Measurements from ENCODE around the gene TIAL1. TPM values are rescaled to one million over a fixed set of nuclear protein-coding genes. Genes with fewer than 3 reads are reported as not detected.
A peak's percentile ranks its signal among the peaks of the same experiment; 100 is the strongest.

TIAL1 gene
- total and polyA plus RNA-seq, 10 donors = 54.1 to 126 (median 112) TPM

DNA sequence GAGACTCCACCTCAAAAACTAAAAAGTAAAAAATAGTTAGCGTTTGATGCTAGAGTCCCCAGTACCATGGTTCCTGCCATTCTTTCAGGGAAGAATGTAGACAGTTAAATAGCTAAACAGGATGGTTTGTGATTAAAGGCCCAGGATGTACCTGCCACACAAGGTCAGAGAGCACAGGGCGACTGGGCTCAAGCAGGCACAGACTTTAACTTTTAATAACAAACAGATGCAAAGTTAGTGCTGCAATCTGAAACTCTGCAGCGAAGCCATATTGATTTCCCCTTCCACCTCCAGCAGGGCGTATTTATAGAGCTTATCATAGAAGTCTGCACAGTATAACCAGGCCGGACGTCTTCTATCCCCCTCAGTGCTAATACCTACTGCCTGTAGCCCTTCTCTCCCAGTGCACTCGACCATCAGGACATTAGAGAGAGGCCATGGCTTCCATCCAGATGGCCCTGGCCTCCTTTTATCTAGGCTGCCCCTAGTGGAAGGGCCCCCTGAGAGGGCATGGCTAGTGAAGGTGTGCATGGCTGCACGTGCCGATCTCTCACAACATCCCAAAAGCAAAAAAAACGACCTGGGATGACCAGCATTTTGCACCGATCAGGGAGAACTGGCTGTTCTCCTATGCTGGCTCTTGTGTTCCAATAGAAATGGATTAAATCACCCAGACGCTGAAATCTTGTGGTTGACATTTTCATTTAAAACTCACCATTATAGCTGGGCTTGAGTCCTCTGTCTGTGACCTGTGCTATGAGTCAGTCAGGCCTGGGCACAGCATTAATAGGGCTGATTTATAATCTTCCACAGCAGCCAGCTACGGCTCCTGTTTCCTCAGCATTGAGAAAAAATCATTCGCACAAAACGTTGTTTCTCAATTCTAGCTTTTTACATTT is 46.8 kb upstream of the TIAL1 start:
- Histone ChIP-seq H3K9me3 (peaks cover 0 to 22% (median 14%) of the 10 kb centered on the region in 8 donors), H3K27me3 (replicated peaks in 1 of 7) (no peaks in the 10 kb centered on the region), H3K4me1 (peaks cover 0 to 14% (median 0%) of the 10 kb centered on the region in 6 donors), H3K27ac (no peak overlapping the region), H3K4me3 (no peak overlapping the region), H3K36me3 (no peaks in the 10 kb centered on the region)
- TF ChIP-seq POLR2A (IDR thresholded peaks at IDR 0.05) (no peak), POLR2AphosphoS5 (IDR thresholded peaks at IDR 0.05) (no peak)
- TF ChIP-seq, protein P1, sequence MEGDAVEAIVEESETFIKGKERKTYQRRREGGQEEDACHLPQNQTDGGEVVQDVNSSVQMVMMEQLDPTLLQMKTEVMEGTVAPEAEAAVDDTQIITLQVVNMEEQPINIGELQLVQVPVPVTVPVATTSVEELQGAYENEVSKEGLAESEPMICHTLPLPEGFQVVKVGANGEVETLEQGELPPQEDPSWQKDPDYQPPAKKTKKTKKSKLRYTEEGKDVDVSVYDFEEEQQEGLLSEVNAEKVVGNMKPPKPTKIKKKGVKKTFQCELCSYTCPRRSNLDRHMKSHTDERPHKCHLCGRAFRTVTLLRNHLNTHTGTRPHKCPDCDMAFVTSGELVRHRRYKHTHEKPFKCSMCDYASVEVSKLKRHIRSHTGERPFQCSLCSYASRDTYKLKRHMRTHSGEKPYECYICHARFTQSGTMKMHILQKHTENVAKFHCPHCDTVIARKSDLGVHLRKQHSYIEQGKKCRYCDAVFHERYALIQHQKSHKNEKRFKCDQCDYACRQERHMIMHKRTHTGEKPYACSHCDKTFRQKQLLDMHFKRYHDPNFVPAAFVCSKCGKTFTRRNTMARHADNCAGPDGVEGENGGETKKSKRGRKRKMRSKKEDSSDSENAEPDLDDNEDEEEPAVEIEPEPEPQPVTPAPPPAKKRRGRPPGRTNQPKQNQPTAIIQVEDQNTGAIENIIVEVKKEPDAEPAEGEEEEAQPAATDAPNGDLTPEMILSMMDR (IDR thresholded peaks at IDR 0.05 in 8 of 11, conservative IDR thresholded peaks at IDR 0.05 in 3 of 11) = no peak
- 80 to 88% (median 85%) methylated on average over 15 of the region's 15 CpGs for WGBS, 5 donors
- intact Hi-C loops (cut with DNase I; ENCODE audit: low total_unique reads) = no loop called here
- DNase-seq = peak; percentile 12

DNA sequence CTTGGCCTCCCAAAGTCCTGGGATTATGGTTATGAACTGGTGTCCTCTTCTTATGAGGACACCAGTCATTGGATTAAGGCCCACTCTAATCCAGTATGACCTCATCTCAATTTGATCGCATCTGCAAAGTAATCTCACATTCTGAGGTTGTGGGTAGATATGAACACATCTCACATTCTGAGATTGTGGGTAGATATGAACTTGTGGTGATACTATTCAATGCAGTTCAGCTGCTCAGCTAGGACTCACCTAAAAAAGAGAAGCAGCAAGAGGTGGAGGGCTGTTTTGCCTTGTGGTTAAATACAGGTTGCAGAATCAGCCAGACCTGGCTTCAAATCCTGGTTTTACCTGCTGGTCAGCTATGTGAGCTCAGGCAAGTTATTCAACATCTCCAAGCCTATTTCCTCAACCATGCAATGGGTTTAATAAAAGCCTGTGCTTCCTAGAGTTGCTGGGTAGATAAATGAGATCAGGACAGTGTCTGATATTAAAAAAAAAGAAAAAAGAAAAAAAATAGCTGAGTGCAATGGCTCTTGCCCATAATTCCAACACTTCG is 45.9 kb upstream of the TIAL1 start:
- TF ChIP-seq POLR2A (IDR thresholded peaks at IDR 0.05) (no peak), POLR2AphosphoS5 (IDR thresholded peaks at IDR 0.05) (no peak)
- TF ChIP-seq, protein P1 (IDR thresholded peaks at IDR 0.05 in 8 of 11, conservative IDR thresholded peaks at IDR 0.05 in 3 of 11) = no peak
- DNase-seq = no peak
- Histone ChIP-seq H3K9me3 (peaks cover 0 to 22% (median 14%) of the 10 kb centered on the region in 8 donors), H3K27me3 (replicated peaks in 1 of 7) (no peaks in the 10 kb centered on the region), H3K27ac (no peak overlapping the region), H3K4me1 (peaks cover 0 to 14% (median 0%) of the 10 kb centered on the region in 6 donors), H3K36me3 (no peaks in the 10 kb centered on the region), H3K4me3 (no peak overlapping the region)
- intact Hi-C loops (cut with DNase I; ENCODE audit: low total_unique reads) = no loop called here
- WGBS, 5 donors = 78 to 86% (median 83%) methylated on average over 2 of the region's 2 CpGs

DNA sequence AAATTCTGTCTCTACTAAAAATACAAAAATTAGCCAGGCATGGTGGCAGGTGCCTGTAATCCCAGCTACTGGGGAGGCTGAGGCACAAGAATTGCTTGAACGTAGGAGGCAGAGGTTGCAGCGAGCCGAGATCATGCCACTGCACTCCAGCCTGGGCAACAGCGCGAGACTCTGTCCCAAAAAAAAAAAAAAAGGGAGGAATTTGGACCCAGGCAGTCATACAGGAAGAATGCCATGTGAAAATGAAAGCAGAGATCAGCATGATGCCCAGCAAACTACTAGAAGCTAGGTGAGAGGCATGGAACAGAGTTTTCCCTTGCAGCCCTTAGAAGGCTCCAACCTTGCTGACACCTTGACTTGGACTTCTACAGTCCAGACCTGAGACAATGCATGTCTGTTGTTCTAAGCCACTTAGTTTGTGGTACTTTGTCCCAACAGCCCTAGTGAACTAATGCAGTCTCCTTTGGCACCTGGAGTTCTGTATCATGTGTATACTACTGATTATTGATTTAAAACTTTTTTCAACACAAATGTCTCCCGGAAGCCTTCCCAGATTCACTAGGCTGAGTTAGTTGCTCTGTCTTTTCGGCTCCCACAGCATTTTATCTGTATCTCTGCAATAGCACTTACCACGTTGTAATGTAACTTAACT is 44.2 kb upstream of the TIAL1 start:
- TF ChIP-seq POLR2A (IDR thresholded peaks at IDR 0.05) = no peak
- TF ChIP-seq POLR2AphosphoS5 (IDR thresholded peaks at IDR 0.05) = no peak
- TF ChIP-seq, protein P1 (IDR thresholded peaks at IDR 0.05 in 8 of 11, conservative IDR thresholded peaks at IDR 0.05 in 3 of 11) = no peak
- 86 to 93% (median 88%) methylated on average over 8 of the region's 8 CpGs for WGBS, 5 donors
- H3K4me3 ChIP-seq = no peak overlapping the region
- H3K27me3 ChIP-seq (replicated peaks in 1 of 7) = no peaks in the 10 kb centered on the region
- DNase-seq = peak; percentile 14
- intact Hi-C loops (cut with DNase I; ENCODE audit: low total_unique reads) = no loop called here
- H3K4me1 ChIP-seq = peaks cover 0 to 14% (median 0%) of the 10 kb centered on the region in 6 donors
- peaks cover 0 to 21% (median 14%) of the 10 kb centered on the region in 8 donors for H3K9me3 ChIP-seq
- H3K27ac ChIP-seq = no peak overlapping the region
- H3K36me3 ChIP-seq = no peaks in the 10 kb centered on the region
